Measurements from ENCODE around the gene WIPI1. TPM values are rescaled to one million over a fixed set of nuclear protein-coding genes. Genes with fewer than 3 reads are reported as not detected.

WIPI1 gene
- polyA plus RNA-seq, 4 donors, result 21.8 to 24.4 (median 22.7) TPM

GRCh38 chr17:68440526-68440925, 16.8 kb downstream of the WIPI1 start:
- no peak for DNase-seq (ENCODE audit: low read depth in 4 of 4, low spot score in 3 of 4)

- DNase-seq (ENCODE audit: low read depth in 4 of 4, low spot score in 3 of 4), result no peak
Observed at GRCh38 chr17:68439656-68440290, 17.5 kb downstream of the WIPI1 start.

DNA sequence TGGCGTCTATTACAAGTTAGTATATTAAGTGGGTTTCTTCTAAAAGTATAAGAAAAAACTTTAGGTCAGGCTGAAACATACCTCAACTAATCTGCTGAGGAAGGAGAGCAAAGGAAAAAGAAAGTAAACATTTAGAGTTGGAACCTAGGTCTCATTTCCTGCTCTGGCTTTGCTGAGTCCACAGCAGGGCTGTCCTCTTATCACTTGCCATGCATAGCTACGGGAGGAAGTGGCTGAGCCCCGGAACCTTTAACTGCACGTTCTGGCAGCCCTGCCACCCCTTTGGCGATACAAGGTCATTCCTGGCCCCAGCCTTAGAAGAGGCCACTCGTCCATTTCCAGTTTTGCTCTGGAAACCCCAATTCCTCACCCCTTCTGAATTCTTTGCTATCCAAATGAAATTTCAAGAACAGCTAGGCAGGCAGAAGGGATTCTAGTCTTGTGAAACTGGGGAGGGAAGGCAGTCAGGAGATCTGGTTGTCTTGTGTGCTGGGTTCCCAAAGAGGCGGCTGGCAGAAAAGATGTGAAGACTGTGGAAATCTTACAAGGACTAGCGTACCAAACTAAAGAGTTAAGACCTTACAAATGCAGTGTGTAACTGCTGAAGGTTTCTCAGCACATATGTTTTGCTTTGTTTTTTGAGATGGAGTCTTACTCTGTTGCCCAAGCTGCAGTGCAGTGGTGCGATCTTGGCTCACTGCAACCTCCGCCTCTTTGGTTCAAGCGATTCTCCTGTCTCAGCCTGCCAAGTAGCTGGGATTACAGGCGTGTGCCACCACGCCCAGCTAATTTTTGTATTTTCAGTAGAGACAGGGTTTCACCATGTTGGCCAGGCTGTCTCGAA, 19.1 kb downstream of the WIPI1 start:
- DNase-seq (ENCODE audit: low read depth in 4 of 4, low spot score in 3 of 4), result no peak

GRCh38 chr17:68435876-68436842, 21.1 kb downstream of the WIPI1 start:
- DNase-seq (ENCODE audit: low read depth in 4 of 4, low spot score in 3 of 4), result peak in 2 of 4 donors; percentile 56 to 65

- no peak for DNase-seq (ENCODE audit: low read depth in 4 of 4, low spot score in 3 of 4)
Observed at GRCh38 chr17:68435361-68435760, 21.9 kb downstream of the WIPI1 start.

GRCh38 chr17:68433911-68434508, 23.3 kb downstream of the WIPI1 start:
- DNase-seq (ENCODE audit: low read depth in 4 of 4, low spot score in 3 of 4), result no peak

DNA sequence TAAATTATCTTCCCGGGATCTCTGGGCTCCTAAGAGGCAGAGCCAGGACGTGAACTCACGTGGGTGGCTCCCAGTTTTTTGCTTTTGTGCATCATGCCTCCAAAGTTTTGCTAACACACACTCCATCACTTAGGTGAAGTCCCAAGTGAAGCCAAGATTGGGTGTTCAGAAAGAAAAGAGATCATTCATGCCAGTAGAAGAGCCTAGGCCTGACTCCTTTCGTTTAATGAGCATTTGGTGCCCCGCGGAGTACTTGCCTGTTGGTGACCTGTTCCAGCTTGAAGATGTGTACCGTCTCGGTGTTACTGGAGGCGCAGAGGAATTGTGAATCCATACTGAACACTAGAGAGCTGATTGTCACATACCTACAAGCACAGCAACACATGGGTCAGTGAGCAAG, 24.1 kb downstream of the WIPI1 start:
- DNase-seq (ENCODE audit: low read depth in 4 of 4, low spot score in 3 of 4), result no peak

- DNase-seq (ENCODE audit: low read depth in 4 of 4, low spot score in 3 of 4), result no peak
Observed at GRCh38 chr17:68432086-68432864, 25.0 kb downstream of the WIPI1 start.

DNA sequence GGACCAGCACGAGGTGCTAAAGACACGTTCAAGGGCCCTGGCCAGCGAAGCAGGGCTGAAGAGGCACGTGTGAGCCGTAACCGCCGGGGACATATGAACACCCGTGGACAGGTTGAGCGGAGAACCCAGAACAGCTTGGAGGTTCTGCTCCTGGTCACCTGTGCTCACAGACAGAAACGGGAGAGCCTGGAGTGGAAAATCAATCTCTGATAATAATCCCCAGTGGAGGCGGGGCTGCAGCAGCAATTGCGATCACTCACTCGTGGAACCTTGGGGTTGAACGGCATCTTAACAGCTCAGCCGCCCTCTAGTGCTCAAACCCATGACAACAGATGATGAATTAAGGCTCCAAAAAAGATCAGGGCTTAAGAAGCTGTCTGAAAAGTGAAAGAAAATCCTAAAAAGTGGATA, 25.6 kb downstream of the WIPI1 start:
- peak in 1 of 4 donors; percentile 46 for DNase-seq (ENCODE audit: low read depth in 4 of 4, low spot score in 3 of 4)

DNA sequence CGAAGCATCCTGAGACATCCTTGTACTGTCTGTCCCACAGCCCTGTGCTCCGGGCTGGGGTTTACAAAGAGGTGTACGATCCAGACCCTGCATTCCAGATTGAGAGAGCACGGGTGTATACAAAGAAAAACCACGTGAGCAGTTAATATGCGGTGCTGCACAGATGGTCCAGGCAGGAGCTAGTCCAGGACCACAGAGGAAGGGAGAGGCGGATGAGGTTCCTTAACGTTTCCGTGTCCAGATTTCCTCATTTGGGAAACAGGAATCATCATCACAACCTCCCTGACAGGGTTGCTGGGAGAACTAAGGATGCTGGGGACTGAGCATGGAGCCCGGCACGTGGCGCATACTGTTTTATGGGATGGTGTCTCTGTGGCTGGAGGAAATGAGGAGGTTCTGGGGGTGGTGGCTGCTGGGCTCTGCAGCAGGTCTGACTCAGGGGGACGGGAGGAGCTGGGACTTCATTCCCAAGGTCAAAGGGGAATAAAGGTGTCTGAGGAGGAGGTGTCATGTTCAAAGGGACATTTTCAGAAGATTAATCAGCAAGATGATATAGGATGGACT, 26.2 kb downstream of the WIPI1 start:
- DNase-seq (ENCODE audit: low read depth in 4 of 4, low spot score in 3 of 4), result no peak

GRCh38 chr17:68429881-68430280, 27.4 kb downstream of the WIPI1 start:
- no peak for DNase-seq (ENCODE audit: low read depth in 4 of 4, low spot score in 3 of 4)

GRCh38 chr17:68428498-68429172, 28.7 kb downstream of the WIPI1 start:
- DNase-seq (ENCODE audit: low read depth in 4 of 4, low spot score in 3 of 4), result no peak

- no peak for DNase-seq (ENCODE audit: low read depth in 4 of 4, low spot score in 3 of 4)
Observed at GRCh38 chr17:68427575-68427974, 29.7 kb downstream of the WIPI1 start.

DNA sequence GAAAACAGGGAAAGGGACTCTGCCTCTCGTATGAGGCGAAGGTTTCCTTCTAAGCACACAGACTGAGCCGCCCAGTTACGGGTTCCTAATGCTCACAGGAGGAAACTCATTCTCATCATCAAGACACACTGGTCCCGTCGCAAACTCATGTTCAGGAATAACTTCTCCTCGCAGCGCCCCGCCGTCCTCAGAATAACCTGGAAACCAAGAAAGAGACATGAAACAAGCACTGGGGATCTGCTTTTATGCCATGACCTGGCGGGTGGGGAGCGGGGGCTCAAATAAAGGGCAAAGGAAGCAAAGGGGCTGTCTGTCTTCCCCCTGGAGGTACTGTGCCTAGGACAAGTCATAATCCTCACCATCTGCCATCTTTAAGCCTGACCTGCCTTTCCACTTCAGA, 31.3 kb downstream of the WIPI1 start:
- DNase-seq (ENCODE audit: low read depth in 4 of 4, low spot score in 3 of 4), result no peak

GRCh38 chr17:68424861-68425260, 32.4 kb downstream of the WIPI1 start:
- DNase-seq (ENCODE audit: low read depth in 4 of 4, low spot score in 3 of 4), result no peak

DNA sequence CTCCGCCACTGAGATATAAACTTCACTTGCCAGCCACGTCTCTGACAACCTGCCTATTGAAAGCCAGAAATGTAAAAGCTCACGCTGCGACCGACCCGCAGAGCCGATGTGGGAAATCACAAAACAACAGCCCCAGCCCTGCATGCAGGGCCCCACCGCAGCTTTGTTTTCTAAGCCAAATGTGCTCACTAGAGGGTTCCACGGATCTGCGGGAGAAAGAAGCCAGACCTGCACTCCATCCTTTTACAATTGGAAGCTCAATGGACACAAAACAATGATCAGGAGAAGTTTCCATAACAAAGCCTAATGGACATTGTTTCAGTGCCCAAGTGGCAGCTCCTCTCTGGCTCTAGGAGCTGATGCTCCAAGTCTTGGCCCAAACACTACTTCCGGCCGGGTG, 33.1 kb downstream of the WIPI1 start:
- DNase-seq (ENCODE audit: low read depth in 4 of 4, low spot score in 3 of 4), result no peak

GRCh38 chr17:68423251-68423650, 34.0 kb downstream of the WIPI1 start:
- no peak for DNase-seq (ENCODE audit: low read depth in 4 of 4, low spot score in 3 of 4)

DNA sequence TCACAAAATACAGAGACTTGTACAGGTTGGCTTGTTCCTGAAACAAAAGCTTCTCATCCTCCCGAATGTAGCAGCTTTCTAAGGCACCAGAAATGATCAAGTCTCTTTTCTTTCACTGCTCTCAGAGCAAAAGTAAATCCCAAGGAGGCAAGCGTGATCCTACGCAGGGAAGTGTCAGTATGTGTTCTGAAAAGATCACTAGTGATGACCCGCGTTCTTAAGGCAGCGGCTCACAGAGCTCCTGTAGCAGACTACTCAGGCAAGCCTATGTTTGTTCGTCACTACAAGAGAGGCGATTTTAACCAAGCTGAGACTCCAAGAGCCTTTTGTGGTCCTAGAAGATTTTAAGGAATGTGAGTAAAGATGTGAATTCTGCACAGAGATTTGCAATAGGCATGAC, 34.5 kb downstream of the WIPI1 start:
- DNase-seq (ENCODE audit: low read depth in 4 of 4, low spot score in 3 of 4), result no peak

DNA sequence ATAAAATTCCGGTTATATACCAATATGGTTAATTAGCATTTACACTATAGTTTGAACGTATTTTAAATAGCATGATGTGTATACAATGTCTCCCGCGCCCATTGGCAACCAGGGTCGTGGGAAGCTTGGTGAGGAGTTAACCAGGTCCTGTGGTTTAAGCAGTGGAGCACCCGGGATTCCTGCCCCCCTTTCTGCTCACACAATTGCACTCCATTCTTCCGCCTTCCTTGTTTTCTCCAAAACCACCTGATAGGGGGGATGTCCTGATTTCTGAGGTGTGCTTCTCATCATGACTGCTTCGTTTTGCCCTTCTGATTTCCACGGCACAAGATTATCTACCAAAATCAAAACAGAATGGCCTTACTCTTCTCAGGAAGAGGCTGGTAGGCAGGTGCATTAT, 35.8 kb downstream of the WIPI1 start:
- no peak for DNase-seq (ENCODE audit: low read depth in 4 of 4, low spot score in 3 of 4)
